ENCODE results near the gene OR13C8.

DNA sequence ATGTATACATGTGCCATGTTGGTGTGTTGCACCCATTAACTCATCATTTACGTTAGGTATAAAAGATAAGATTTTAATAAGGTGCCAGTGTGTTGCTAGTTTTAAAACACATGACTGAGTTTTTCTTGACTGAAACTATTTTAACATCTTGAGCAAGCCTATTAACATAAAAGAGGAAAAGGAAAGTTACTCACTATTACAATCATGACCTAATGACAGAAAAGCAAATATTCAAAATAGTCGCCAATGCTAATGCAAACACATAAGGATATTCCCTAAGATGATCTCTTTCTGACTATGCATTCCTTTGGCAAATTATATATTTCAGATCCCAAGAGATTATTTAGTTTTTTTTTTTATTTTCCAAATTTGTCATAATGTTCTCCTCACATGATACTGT lies 42.2 kb downstream of the OR13C8 start:
- TF ChIP-seq, protein P1, sequence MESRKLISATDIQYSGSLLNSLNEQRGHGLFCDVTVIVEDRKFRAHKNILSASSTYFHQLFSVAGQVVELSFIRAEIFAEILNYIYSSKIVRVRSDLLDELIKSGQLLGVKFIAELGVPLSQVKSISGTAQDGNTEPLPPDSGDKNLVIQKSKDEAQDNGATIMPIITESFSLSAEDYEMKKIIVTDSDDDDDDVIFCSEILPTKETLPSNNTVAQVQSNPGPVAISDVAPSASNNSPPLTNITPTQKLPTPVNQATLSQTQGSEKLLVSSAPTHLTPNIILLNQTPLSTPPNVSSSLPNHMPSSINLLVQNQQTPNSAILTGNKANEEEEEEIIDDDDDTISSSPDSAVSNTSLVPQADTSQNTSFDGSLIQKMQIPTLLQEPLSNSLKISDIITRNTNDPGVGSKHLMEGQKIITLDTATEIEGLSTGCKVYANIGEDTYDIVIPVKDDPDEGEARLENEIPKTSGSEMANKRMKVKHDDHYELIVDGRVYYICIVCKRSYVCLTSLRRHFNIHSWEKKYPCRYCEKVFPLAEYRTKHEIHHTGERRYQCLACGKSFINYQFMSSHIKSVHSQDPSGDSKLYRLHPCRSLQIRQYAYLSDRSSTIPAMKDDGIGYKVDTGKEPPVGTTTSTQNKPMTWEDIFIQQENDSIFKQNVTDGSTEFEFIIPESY (IDR thresholded peaks at IDR 0.05): no peak
- TF ChIP-seq TAF1 (conservative IDR thresholded peaks at IDR 0.05): no peak
- TF ChIP-seq, protein P2, sequence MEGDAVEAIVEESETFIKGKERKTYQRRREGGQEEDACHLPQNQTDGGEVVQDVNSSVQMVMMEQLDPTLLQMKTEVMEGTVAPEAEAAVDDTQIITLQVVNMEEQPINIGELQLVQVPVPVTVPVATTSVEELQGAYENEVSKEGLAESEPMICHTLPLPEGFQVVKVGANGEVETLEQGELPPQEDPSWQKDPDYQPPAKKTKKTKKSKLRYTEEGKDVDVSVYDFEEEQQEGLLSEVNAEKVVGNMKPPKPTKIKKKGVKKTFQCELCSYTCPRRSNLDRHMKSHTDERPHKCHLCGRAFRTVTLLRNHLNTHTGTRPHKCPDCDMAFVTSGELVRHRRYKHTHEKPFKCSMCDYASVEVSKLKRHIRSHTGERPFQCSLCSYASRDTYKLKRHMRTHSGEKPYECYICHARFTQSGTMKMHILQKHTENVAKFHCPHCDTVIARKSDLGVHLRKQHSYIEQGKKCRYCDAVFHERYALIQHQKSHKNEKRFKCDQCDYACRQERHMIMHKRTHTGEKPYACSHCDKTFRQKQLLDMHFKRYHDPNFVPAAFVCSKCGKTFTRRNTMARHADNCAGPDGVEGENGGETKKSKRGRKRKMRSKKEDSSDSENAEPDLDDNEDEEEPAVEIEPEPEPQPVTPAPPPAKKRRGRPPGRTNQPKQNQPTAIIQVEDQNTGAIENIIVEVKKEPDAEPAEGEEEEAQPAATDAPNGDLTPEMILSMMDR (IDR thresholded peaks at IDR 0.05; ENCODE audit: low read depth, low read length, missing input control): no peak
- no peak for TF ChIP-seq FOXA1 (IDR thresholded peaks at IDR 0.05)
- no peak for TF ChIP-seq MAX (IDR thresholded peaks at IDR 0.05)
- TF ChIP-seq YY1 (IDR thresholded peaks at IDR 0.05): no peak
- no peak for TF ChIP-seq HNF4A (conservative IDR thresholded peaks at IDR 0.05)
- TF ChIP-seq ATF3 (IDR thresholded peaks at IDR 0.05): no peak
